NCI-H526 (cell line): Measurements from ENCODE around the gene SLC25A17.
"Not testable (repeated sequence)": the region's sequence is repeated elsewhere in the genome, so short reads cannot be mapped to it uniquely, and the experiment has no call there.

Source experiments
- DNase-seq, 2 experiments: peaks; one replicate each; lab custom pipeline; 2025; lab: John Stamatoyannopoulos, UW

Gene SLC25A17, protein sequence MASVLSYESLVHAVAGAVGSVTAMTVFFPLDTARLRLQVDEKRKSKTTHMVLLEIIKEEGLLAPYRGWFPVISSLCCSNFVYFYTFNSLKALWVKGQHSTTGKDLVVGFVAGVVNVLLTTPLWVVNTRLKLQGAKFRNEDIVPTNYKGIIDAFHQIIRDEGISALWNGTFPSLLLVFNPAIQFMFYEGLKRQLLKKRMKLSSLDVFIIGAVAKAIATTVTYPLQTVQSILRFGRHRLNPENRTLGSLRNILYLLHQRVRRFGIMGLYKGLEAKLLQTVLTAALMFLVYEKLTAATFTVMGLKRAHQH

DNA sequence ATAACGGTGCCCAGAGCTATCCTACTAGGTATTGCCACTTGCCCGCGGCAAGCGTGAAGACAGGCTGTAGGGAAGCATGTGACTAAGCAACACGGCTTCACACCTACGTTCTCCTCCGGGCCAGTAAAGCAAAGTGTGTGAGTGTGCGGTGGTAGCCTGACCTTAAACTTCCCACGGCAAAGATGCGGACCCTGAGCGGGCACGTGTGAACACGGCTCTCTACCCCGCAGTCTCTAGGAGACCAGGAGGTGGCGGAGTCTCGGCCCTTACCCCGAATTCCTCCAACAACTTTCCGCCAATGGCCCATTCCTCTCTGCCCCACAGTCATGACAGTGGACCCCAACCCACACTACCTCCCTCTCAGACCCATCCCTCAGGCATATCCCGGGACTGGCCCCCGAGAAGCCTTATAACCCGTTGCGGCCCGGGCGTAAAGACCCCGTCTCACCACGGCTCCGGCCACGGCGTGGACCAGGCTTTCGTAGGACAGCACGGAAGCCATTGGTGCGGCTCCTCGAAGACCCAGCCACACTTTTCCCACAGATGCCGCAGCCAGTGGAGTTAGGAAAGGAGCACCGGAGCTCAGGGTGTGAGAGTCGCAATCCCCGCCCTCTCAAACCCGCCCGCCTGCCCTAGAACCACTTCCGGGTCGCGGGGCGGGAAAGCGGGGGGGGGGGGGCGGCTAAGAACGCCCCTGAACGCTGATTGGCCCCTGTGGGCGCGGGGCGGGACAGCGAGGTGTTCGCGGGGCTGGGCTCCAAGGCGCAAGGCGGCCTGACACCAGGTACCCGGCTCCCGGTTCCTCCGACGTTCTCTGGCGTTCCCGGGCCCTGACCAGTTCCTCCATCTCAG is at the start of gene SLC25A17:
TSS of gene SLC25A17 (minus strand) at position 600 of the 852 bp plus-strand sequence. CDS start at position 502, 98 bp downstream.
- DNase-seq, result peak; percentile 58 to 88

DNA sequence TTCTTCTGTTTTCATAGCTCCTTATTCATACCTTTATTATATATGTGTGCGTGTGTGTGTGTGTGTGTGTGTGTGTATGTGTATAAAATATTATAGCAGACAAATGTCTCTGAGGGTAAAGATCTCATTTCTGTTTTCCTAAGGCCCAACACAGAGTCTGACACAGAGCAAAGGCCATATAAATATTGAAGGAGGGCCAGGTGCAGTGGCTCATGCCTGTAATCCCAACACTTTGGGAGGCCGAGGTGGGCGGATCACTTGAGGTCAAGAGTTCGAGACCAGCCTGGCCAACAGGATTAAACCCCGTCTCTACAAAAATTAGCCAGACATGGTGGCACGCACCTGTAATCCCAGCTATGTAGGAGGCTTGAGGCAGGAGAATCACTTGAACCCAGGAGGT is 49.2 kb upstream of the SLC25A17 start:
- not testable (repeated sequence) for DNase-seq

DNA sequence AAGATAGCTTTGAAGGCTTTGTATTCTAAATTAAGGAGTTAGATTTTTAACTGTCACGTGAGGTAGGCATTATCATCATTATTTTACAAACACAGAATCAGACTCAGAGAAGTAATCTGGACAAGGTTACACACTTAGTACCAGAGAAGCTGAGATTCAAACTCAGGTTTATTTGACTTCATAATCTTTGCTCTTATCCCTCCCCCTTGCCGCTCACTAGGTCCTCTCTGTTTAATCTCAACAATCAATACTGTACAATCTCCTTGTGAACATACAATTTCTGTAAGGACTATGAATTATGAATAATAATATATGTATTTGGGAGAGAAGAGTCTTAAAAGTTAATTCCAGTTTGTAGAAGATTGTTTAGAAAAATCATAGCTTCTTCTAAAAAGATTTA is 48.0 kb upstream of the SLC25A17 start:
- no peak for DNase-seq

DNA sequence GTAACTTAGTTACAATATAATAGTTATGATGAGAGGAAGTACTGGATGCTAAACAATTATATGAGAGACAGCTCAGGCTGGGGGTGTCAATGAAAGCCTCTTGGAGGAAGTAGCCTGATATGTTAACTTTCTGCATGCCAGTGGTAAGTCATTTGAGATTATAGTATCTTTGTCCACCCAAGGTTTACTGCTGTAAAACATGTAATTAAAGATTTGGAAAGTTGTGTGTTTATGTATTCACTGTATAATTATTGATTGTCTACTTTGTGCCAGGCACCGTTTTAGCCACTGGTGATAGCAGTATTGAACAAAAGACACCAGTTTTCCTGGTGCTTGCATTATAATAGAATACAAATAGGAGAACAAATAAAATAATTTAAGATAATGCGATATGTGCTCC is 43.4 kb upstream of the SLC25A17 start:
- DNase-seq, result no peak

DNA sequence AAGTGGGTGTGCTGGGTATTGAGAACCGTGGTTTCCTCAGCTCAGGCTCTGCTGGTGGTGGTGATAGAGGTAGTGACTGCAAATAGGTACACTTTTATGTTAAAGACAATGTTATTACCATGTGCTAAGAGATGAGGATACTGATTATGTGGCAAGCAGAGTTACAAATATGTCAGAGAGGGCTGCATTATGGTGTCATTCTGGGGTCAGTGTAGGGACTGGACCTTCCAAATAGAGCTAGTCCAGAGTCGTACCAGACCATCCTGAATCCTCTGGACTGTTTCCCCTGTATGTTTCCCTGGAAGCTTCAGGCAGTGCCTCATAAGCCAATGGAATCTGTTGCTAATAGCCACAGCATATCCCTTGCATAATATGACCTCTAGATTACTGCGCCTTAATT is 42.9 kb upstream of the SLC25A17 start, which contains the start of gene DNAJB7:
TSS of gene DNAJB7 (minus strand) at position 101 of the 400 bp plus-strand sequence. CDS start 119 bp downstream, outside the sequence.
- no peak for DNase-seq

DNA sequence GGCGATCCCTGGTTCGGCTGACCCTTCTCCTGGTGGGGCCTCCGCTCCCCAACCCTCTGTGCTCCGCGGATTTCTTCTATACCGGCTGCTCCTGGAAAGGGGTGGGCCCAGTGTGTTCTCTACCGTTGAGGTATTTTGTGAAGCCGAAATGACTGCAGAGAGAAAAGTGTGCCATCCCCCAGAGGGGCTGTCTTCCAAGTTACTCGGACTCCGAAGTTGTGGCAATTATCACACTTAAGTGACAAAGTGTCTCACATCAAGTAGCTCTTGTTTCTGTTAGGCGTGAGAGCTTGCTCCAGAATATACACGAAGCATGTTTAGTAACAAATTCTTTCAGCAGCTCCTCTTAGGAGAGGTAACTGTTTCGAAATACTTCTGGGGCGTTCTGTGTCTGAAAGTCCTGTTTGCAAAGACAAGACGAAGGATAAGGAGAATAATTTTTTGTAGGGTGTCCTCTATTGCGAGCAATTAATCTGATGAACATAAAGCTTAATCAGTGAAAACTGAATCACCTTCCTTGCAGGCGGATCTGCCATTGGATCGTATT is 38.2 kb upstream of the SLC25A17 start:
- no peak for DNase-seq

DNA sequence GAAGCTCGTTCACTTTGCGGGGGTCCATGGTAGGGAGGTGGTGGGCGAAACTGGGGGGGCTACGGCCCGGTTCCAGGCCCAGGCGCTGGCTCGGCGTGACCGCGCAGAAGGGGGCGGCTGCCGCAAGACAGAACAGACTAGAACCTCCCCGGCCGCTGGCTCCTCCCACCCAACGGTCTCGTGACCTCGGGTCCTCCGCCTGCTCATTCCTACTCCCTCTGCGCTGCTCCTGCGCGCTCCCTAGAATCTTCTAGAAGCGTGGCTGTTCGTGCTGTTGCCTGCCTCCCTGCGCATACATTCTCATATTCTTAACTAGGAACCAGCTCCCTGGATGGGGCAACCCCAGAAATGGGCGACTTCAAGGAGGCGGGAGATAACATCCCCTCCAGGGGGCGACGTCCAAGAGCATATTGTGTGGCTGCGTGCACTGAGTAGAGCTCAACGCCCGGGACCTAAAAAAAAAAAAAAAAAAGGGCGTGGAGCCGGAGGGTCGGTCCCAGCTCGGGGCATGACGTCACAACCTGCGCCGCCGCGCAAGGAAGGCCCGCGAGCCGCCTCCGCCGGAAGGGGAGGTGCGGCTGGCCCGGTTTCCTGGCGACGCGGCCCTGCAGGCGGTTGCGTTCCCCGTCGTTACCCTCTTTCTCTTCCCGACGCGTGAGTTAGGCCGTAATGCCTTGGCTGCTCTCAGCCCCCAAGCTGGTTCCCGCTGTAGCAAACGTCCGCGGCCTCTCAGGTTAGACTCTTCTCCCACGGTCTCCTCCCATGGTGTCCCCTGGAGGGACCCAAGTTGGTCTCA is 37.6 kb upstream of the SLC25A17 start, which contains the start of the genes ST13 and XPNPEP3:
TSS of gene ST13 (minus strand) at position 127 of the 796 bp plus-strand sequence. CDS start at position 28, 99 bp downstream.
TSS of gene XPNPEP3 (plus strand) at position 636 of the 796 bp plus-strand sequence. CDS start at position 670, 34 bp downstream.
- DNase-seq, result peak; percentile 91 to 96

DNA sequence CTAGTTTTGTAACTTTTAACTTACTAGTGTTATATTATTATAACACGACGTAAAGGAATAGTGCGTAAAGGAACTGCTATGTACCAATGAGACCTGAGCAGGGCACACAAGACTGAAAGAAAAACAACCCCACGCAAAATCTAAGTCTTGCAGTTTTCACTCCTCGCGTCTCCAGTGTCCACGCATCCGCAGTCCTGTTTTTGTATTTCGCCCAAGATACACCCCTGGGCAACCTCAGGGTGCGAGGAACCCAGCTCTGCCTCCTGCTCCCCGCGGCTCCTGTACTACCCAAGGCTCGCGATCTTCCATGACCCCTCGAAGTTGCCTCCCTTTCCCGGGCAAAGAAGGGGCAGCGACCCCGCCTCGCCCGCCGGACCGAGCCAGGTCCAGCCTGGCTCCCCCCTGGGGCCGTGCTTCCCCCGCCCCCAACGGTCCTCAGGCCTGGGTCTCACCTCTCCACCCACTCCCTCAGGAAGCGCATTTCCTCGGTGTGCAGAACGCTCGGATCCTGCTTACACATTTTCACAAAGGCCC is 36.9 kb upstream of the SLC25A17 start:
- DNase-seq, result peak in 1 of 2 experiments; percentile 41

DNA sequence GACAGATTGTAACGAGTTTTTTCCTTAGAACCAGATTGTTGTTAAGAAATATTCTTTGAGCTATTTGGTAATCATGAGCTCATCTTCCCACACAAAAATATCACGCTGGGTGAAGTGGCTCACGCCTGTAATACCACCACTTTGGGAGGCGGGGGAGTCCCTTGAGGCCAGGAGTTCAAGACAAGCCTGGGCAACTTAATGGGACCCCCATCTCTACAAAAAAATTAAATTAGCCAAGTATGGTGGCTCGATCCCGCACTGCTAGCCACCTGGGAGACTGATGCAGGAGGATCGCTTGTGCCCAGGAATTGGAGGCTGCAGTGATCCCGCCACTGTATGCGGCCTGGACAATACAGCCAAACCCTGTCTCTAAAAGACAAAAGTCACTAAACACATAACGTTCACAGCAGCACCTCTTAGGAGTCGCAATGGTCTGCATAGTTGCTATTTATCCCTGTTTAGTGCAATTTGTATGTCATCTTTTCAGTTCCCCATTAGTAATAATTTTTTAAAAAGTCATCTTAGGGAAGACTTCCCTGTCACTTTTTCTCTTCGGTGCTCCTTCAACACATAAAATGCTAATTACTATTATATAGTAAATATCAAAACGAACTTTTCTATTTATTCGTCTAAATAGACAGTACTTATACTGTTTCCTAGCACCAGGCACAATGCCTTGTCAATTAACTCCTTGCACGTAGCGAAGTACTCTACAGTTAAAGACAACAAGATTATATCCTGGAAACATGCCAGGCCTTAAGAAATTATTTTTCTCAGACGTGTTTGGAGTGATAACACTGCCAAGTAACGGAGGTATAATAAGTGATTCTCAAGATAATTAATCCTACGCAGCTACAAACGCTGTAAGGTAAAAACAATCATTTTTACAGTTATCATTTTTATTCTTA is 36.2 kb upstream of the SLC25A17 start:
- peak in 1 of 2 experiments; percentile 11 for DNase-seq

DNA sequence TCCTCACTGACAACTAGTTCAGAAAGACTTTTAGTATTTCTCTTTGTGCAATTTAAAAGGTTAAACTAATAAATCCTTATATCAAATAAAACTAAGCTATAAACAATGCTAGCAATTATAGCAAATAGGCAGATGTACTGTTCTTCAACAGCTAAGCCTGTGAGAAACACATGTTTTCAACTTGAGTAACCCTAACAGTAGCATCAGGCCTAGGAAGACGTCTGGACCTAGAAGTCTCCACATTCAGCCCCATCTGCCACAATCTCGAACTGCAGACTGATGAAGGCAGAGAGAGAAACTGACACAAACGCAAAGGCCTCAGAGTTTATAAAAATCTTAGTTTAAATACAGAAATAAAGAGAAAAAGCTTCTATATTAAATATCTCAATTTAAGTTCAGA is 34.8 kb upstream of the SLC25A17 start:
- DNase-seq, result no peak

DNA sequence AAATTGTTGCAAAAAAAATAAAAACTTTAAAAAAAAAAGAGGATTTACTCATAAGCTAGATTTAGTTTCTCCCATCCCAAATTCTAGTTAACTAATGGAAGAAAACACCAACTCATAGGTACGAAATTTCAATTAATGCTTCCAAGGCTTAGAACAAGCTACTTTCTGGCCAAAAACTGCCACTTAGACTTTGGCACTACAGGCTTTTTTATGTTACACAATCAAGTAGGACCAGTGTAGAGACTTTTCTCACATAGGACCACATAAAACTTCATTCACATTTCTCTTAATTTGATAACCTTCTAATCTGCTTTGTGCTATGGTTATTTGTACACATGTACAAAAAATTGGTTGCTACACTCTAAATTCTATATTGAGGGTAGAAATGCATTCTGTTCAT is 34.2 kb upstream of the SLC25A17 start:
- DNase-seq, result no peak

DNA sequence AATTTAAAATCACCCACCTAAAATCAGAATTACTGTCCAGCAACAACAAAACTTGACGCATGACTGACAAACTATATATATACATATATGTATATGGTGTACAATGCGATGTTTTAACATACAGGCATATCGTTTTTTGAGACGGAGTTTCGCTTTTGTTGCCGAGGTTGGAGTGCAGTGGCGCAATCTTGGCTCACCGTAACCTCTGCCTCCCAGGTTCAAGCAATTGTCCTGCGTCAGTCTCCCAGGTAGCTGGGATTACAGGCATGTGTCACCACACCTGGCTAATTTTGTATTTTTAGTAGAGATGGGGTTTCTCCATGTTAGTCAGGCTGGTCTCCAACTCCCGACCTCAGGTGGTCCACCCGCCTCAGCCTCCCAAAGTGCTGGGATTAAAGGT is 26.7 kb upstream of the SLC25A17 start:
- not testable (repeated sequence) for DNase-seq

DNA sequence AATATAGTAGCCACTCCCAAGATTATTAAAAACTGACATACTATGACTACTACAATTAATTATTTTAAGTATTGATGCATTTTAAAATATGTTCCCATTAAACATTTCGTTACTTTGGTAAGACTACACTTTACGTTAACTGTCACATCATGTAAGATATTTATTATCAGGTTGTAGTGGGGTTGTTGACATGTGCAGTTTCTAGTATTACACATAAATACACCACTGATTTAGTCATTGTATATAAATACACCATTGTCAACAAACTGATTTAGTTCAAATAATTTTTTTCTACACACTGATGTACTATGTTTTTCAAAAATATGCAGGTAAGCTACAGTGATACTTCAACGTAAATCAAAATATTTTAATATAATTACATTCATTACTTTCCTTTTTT is 25.8 kb upstream of the SLC25A17 start:
- no peak for DNase-seq

DNA sequence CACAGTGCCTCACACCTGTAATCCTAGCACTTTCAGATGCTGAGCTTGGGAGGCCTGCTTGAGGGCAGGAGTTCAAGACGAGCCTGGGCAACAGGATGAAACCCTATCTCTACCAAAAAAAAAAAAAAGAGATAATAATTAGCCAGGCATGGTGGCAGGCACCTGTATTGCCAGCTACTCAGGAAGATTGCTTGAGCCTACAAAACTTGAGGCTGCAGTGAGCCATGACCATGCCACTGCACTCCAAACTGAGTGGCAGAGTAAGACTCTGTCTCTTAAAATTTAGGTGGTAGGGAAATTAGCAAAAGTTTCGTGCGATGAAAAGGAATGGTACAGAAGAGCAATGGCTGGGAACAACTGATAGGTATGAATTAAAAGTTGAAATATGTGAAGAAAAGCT is 19.3 kb upstream of the SLC25A17 start:
- no peak for DNase-seq

DNA sequence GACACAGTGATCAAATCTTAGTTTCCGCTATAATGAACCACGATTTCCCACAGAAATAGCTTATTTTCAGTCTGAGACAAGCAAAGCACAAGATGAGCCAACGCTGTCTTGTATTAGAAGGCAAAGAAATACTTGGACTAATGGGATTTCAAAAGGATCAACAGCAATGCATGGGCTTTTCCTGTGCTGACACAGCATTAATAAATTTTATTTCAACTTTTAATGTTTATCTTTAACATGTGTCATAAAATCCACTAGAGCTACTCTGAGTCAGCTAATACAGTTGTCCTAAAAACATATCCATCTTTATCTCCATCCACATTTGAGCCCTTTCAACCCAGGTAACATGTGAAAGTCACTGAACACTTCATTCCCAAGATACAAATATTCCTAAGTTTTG is 15.5 kb upstream of the SLC25A17 start:
- DNase-seq, result no peak

DNA sequence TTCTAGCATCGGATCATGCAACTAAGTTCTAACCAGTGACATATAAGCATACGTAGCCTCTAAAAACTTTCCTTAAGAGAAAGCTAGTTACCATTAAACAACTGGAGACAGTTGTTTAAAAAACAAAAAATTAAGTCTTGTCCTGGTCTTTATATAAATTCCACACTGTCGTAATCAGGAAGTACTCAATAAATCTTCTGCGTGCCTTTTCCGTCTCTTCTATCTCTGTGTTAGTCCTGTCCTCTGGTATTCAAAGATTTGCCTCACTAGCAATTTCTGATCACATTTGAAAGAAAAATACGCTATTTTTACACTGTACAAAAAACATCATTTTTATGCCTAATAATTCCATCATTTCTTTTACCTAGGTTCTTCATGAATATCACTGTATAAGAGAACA is 10.0 kb upstream of the SLC25A17 start:
- no peak for DNase-seq

DNA sequence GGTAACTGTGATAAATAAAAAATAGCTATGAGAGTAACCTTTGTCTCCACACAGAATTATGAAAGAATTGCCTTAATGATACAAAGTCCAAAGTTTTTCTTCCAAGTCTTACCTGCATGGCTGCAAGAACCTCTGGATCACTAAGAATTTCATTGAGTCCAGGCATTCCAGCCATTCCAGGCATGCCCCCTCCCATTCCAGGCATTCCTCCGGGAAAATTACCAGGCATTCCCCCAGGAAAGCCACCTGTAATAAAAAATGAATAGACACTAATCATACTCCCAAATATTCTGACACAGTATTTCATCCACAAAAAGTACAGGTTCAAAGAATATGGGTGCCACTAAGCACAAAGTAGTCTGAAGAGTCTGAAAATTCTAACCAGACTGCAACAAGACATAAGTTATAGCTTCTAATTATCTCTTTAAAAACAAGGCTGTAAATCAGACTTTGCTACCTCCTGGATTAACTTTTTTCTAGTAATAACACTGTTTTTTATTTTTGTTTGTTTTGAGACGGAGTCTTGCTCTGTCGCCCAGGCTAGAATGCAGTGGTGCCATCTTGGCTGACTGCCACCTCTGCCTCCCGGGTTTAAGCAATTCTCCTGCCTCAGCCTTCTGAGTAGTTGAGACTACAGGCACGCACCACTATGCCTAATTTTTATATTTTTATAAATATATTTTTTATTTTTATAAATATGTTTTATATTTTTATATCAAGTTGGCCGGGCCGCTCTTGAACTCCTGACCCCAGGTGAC is 8.0 kb upstream of the SLC25A17 start:
- no peak for DNase-seq

DNA sequence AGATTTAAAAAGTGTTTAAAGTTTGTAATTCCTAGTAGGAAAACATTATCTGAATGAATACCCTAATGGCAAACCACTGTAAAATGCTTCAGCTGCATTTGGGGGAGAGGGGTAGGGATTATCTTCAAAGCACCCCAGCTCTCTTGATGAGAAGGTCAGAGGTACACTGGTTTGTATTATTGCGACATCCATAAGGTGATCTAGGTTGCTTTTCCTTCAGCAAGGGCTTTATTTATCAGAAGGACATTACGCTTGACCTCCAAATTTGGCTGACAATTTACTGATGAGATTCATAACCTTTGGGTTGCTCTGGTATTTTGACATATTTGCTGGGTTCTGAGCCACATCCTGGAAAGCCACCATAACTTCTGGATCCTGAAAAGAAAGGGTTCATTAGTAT is 7.1 kb upstream of the SLC25A17 start:
- not testable (repeated sequence) for DNase-seq

DNA sequence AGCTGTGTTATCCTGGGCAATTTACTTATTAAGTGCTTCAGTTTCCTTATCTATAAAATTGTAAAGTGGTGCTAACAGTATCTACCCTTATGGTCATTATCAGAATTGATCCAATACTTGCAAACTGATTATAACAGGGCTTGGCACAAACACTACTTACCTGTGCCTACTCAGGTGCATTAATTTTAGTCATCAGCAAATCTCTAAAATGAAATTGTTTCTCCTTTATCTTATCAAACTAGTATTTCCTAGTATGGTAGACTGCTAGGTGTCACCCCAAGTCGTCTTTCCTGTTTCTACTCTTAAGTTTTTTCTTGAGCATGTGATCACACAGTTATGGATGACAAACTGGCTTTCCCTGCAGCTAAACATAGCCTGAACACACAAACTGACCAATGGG is 4.3 kb upstream of the SLC25A17 start:
- DNase-seq, result no peak
